ENCODE results near the gene CD300A. TPM values are rescaled to one million over a fixed set of nuclear protein-coding genes. Genes with fewer than 3 reads are reported as not detected.
"Not testable (repeated sequence)": the region's sequence is repeated elsewhere in the genome, so short reads cannot be mapped to it uniquely, and the experiment has no call there.

CD300A gene
- polyA plus RNA-seq, 4 donors = 0.86 to 1.8 (median 1.4) TPM

GRCh38 chr17:74516561-74517328 lies 50.3 kb downstream of the CD300A start:
- no peak for DNase-seq (ENCODE audit: low read depth in 4 of 4, low spot score in 3 of 4)

GRCh38 chr17:74518413-74518981 lies 52.1 kb downstream of the CD300A start:
- not testable (repeated sequence) for DNase-seq (ENCODE audit: low read depth in 4 of 4, low spot score in 3 of 4)

- DNase-seq (ENCODE audit: low read depth in 4 of 4, low spot score in 3 of 4) = no peak
Observed at GRCh38 chr17:74520016-74520434, 53.6 kb downstream of the CD300A start.

GRCh38 chr17:74520790-74521480 lies 54.5 kb downstream of the CD300A start:
- DNase-seq (ENCODE audit: low read depth in 4 of 4, low spot score in 3 of 4) = no peak

GRCh38 chr17:74521701-74522201 lies 55.3 kb downstream of the CD300A start:
- DNase-seq (ENCODE audit: low read depth in 4 of 4, low spot score in 3 of 4) = no peak

GRCh38 chr17:74522381-74523105 lies 56.1 kb downstream of the CD300A start:
- DNase-seq (ENCODE audit: low read depth in 4 of 4, low spot score in 3 of 4) = no peak

GRCh38 chr17:74523308-74523707 lies 56.9 kb downstream of the CD300A start:
- DNase-seq (ENCODE audit: low read depth in 4 of 4, low spot score in 3 of 4) = no peak

- DNase-seq (ENCODE audit: low read depth in 4 of 4, low spot score in 3 of 4) = no peak
Observed at GRCh38 chr17:74524653-74525464, 58.4 kb downstream of the CD300A start.

GRCh38 chr17:74525465-74525725 lies 59.0 kb downstream of the CD300A start:
- DNase-seq (ENCODE audit: low read depth in 4 of 4, low spot score in 3 of 4) = no peak

- no peak for DNase-seq (ENCODE audit: low read depth in 4 of 4, low spot score in 3 of 4)
Observed at GRCh38 chr17:74525781-74526288, 59.4 kb downstream of the CD300A start.

GRCh38 chr17:74526681-74527080 lies 60.2 kb downstream of the CD300A start:
- no peak for DNase-seq (ENCODE audit: low read depth in 4 of 4, low spot score in 3 of 4)

- no peak for DNase-seq (ENCODE audit: low read depth in 4 of 4, low spot score in 3 of 4)
Observed at GRCh38 chr17:74527081-74527480, 60.6 kb downstream of the CD300A start.

GRCh38 chr17:74527756-74528155 lies 61.3 kb downstream of the CD300A start:
- DNase-seq (ENCODE audit: low read depth in 4 of 4, low spot score in 3 of 4) = no peak

GRCh38 chr17:74528491-74529199 lies 62.2 kb downstream of the CD300A start:
- DNase-seq (ENCODE audit: low read depth in 4 of 4, low spot score in 3 of 4) = no peak

GRCh38 chr17:74529243-74529642 lies 62.8 kb downstream of the CD300A start:
- no peak for DNase-seq (ENCODE audit: low read depth in 4 of 4, low spot score in 3 of 4)

- DNase-seq (ENCODE audit: low read depth in 4 of 4, low spot score in 3 of 4) = no peak
Observed at GRCh38 chr17:74530831-74531150, 64.4 kb downstream of the CD300A start.

- no peak for DNase-seq (ENCODE audit: low read depth in 4 of 4, low spot score in 3 of 4)
Observed at GRCh38 chr17:74531231-74531761, 64.9 kb downstream of the CD300A start, which contains the start of gene CD300LB. TSS of gene CD300LB (minus strand) at chr17:74531475. CDS start at chr17:74531350, 125 bp downstream.

GRCh38 chr17:74532115-74532514 lies 65.7 kb downstream of the CD300A start:
- no peak for DNase-seq (ENCODE audit: low read depth in 4 of 4, low spot score in 3 of 4)
